Tibial nerve (tissue), 4 donors: ENCODE data around the gene TTC7B. TPM values are rescaled to one million over a fixed set of nuclear protein-coding genes. Genes with fewer than 3 reads are reported as not detected.
A peak's percentile ranks its signal among the peaks of the same experiment; 100 is the strongest.

Experiments
- DNase-seq, 2 donors: peaks; one replicate each; pipeline ENCODE4 v3.0.0-alpha.2; 2019; ENCODE audit warnings: low spot score in 2 of 2
- H3K27ac ChIP-seq, 4 donors: fragments of 200-600 bp; sonication (generic) in 3 of 4; one replicate each; pipeline ENCODE4 v1.5.1; 2017 to 2019; ENCODE audit warnings: mild to moderate bottlenecking in 1 of 4
- H3K27me3 ChIP-seq, 2 donors: fragments of 200-600 bp; sonication (generic) in 1 of 2; one replicate each; pipeline versions ENCODE4 v1.5.1 to v1.6.0; 2017 to 2019
- H3K36me3 ChIP-seq, 3 donors: fragments of 200-600 bp; sonication (generic); one replicate each; pipeline ENCODE4 v1.5.1; 2018 to 2019
- H3K4me1 ChIP-seq, 4 donors: fragments of 200-600 bp; sonication (generic) in 3 of 4; one replicate each; pipeline ENCODE4 v1.5.1; 2017 to 2019
- H3K4me3 ChIP-seq, 4 donors: fragments of 200-600 bp; sonication (generic) in 3 of 4; one replicate each; pipeline ENCODE4 v1.5.1; 2017 to 2019; ENCODE audit warnings: mild to moderate bottlenecking in 1 of 4, moderate library complexity in 1 of 4
- H3K9me3 ChIP-seq, 4 donors: fragments of 200-600 bp; sonication (generic) in 3 of 4; one replicate each; pipeline ENCODE4 v1.5.1; 2017 to 2019
- CTCF ChIP-seq, 5 experiments: fragments of 200-600 bp in 3 of 5; fragments of 450-650 bp in 2 of 5; sonication (generic) in 3 of 5; IDR thresholded peaks; one replicate each; pipeline ENCODE4 v1.5.1; 2016 to 2019; ENCODE audit warnings: antibody characterized with exemption in 5 of 5, mild to moderate bottlenecking in 3 of 5, moderate library complexity in 2 of 5
- EP300 ChIP-seq, 2 donors: sonication (generic); formaldehyde crosslinking; IDR thresholded peaks; one replicate each; pipeline ENCODE4 v1.6.1; 2017; ENCODE audit warnings: antibody characterized with exemption in 2 of 2, mild to moderate bottlenecking in 1 of 2
- POLR2A ChIP-seq, 2 donors: fragments of 450-650 bp; IDR thresholded peaks; one replicate each; pipeline ENCODE4 v1.6.1; 2017; ENCODE audit warnings: antibody characterized with exemption in 2 of 2, mild to moderate bottlenecking in 2 of 2, moderate library complexity in 2 of 2
- whole genome bisulfite sequencing, 2 donors: methylation state at CpG; one replicate each; pipeline ENCODE4 v1.1.5; 2018; 5-methylcytosine and 5-hydroxymethylcytosine counted together
- total RNA-seq, 4 donors: library from RNA; depleted of rRNA; stranded (reverse); fragments of >200 nt; gene quantifications; one replicate each; pipeline ENCODE4 v1.1.0, GENCODE V29; 2016

TTC7B gene
- total RNA-seq, 4 donors from 2014 or later, result 25.9 to 44.1 (median 34.4) TPM

GRCh38 chr14:90511795-90512328 lies 304.4 kb downstream of the TTC7B start:
- peaks cover 0 to 20% (median 10%) of the 10 kb centered on the region in 4 donors for H3K4me1 ChIP-seq
- H3K36me3 ChIP-seq, result no peaks in the 10 kb centered on the region
- peak overlapping the region in 1 of 4 donors; percentile 80 for H3K27ac ChIP-seq
- H3K27me3 ChIP-seq, result peaks cover 0 to 14% of the 10 kb centered on the region in 2 donors
- WGBS, 2 donors, result 71 to 82% methylated on average over 7 to 9 of the region's 9 CpGs
- TF ChIP-seq POLR2A (IDR thresholded peaks at IDR 0.05), result no peak
- TF ChIP-seq EP300 (IDR thresholded peaks at IDR 0.05), result no peak
- no peak for TF ChIP-seq CTCF (IDR thresholded peaks at IDR 0.05)
- H3K4me3 ChIP-seq, result no peak overlapping the region
- no peaks in the 10 kb centered on the region for H3K9me3 ChIP-seq
- no peak for DNase-seq

GRCh38 chr14:90511252-90511651 lies 305.0 kb downstream of the TTC7B start:
- Histone ChIP-seq H3K27me3 (peaks cover 0 to 14% of the 10 kb centered on the region in 2 donors), H3K9me3 (no peaks in the 10 kb centered on the region), H3K36me3 (no peaks in the 10 kb centered on the region), H3K4me1 (peaks cover 0 to 20% (median 10%) of the 10 kb centered on the region in 4 donors), H3K4me3 (no peak overlapping the region), H3K27ac (no peak overlapping the region)
- DNase-seq, result no peak
- 93 to 96% methylated on average over 4 of the region's 4 CpGs for WGBS, 2 donors
- TF ChIP-seq EP300 (IDR thresholded peaks at IDR 0.05) (no peak), CTCF (IDR thresholded peaks at IDR 0.05) (no peak), POLR2A (IDR thresholded peaks at IDR 0.05) (no peak)

- Histone ChIP-seq H3K4me1 (peaks cover 0 to 20% (median 10%) of the 10 kb centered on the region in 4 donors), H3K9me3 (no peaks in the 10 kb centered on the region), H3K27me3 (peaks cover 0 to 14% of the 10 kb centered on the region in 2 donors), H3K27ac (no peak overlapping the region), H3K4me3 (no peak overlapping the region), H3K36me3 (no peaks in the 10 kb centered on the region)
- WGBS, 2 donors, result 71 to 77% methylated on average over 9 of the region's 9 CpGs
- TF ChIP-seq EP300 (IDR thresholded peaks at IDR 0.05) (no peak), CTCF (IDR thresholded peaks at IDR 0.05) (no peak), POLR2A (IDR thresholded peaks at IDR 0.05) (no peak)
- no peak for DNase-seq
These were observed 306.1 kb downstream of the TTC7B start for GRCh38 chr14:90510159-90510558.

GRCh38 chr14:90509403-90509802 lies 306.8 kb downstream of the TTC7B start:
- TF ChIP-seq POLR2A (IDR thresholded peaks at IDR 0.05), result no peak
- H3K36me3 ChIP-seq, result no peaks in the 10 kb centered on the region
- H3K4me3 ChIP-seq, result no peak overlapping the region
- WGBS, 2 donors, result 70 to 74% methylated on average over 5 of the region's 5 CpGs
- no peak overlapping the region for H3K27ac ChIP-seq
- H3K4me1 ChIP-seq, result peaks cover 0 to 20% (median 10%) of the 10 kb centered on the region in 4 donors
- no peaks in the 10 kb centered on the region for H3K9me3 ChIP-seq
- H3K27me3 ChIP-seq, result peaks cover 0 to 14% of the 10 kb centered on the region in 2 donors
- no peak for DNase-seq

- no peak overlapping the region for H3K27ac ChIP-seq
- peaks cover 0 to 16% (median 7%) of the 10 kb centered on the region in 4 donors for H3K4me1 ChIP-seq
- H3K9me3 ChIP-seq, result no peaks in the 10 kb centered on the region
- 55 to 65% methylated on average over 21 of the region's 21 CpGs for WGBS, 2 donors
- TF ChIP-seq POLR2A (IDR thresholded peaks at IDR 0.05), result no peak
- H3K27me3 ChIP-seq, result peaks cover 0 to 14% of the 10 kb centered on the region in 2 donors
- H3K4me3 ChIP-seq, result no peak overlapping the region
- no peaks in the 10 kb centered on the region for H3K36me3 ChIP-seq
- DNase-seq, result no peak
These were observed 307.5 kb downstream of the TTC7B start for GRCh38 chr14:90508536-90509254.

GRCh38 chr14:90508036-90508435 lies 308.2 kb downstream of the TTC7B start:
- Histone ChIP-seq H3K9me3 (no peaks in the 10 kb centered on the region), H3K36me3 (no peaks in the 10 kb centered on the region), H3K4me3 (no peak overlapping the region), H3K27ac (no peak overlapping the region), H3K27me3 (peaks cover 0 to 14% of the 10 kb centered on the region in 2 donors), H3K4me1 (peaks cover 0 to 9% (median under 1%) of the 10 kb centered on the region in 4 donors)
- no peak for TF ChIP-seq EP300 (IDR thresholded peaks at IDR 0.05)
- no peak for TF ChIP-seq POLR2A (IDR thresholded peaks at IDR 0.05)
- TF ChIP-seq CTCF (IDR thresholded peaks at IDR 0.05), result no peak
- no peak for DNase-seq
- 85 to 87% methylated on average over 9 of the region's 9 CpGs for WGBS, 2 donors
